Measurements from ENCODE around the gene SMCO2. TPM values are rescaled to one million over a fixed set of nuclear protein-coding genes. Genes with fewer than 3 reads are reported as not detected.

The SMCO2 gene
- total RNA-seq, 1 donor from 2014 or later: 0.47 TPM

DNA sequence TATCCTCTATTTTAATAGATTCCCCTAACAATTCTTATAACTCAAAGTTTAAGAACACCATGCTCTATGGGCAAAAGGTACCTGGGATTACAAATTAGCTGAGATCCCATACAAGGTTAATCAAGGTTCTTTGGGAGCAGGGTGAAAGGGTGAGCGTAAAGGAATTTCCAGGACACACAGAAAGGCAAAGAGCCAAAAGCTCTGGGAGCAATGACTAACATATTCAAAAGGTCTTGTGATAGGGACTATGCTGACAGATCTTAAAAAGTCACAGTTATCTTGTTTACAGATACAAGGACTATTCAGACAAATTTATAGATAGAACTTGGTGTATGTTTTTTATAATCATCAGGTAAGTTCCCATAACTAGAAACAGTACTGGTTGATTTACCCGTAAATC is 58.0 kb downstream of the SMCO2 start:
- Histone ChIP-seq H3K9me3 (no peaks in the 10 kb centered on the region), H3K27ac (no peak overlapping the region), H3K4me3 (no peak overlapping the region), H3K36me3 (no peaks in the 10 kb centered on the region), H3K27me3 (ENCODE audit: low read depth) (no peaks in the 10 kb centered on the region), H3K4me1 (no peaks in the 10 kb centered on the region)
- no peak for ATAC-seq
- TF ChIP-seq, protein P1, sequence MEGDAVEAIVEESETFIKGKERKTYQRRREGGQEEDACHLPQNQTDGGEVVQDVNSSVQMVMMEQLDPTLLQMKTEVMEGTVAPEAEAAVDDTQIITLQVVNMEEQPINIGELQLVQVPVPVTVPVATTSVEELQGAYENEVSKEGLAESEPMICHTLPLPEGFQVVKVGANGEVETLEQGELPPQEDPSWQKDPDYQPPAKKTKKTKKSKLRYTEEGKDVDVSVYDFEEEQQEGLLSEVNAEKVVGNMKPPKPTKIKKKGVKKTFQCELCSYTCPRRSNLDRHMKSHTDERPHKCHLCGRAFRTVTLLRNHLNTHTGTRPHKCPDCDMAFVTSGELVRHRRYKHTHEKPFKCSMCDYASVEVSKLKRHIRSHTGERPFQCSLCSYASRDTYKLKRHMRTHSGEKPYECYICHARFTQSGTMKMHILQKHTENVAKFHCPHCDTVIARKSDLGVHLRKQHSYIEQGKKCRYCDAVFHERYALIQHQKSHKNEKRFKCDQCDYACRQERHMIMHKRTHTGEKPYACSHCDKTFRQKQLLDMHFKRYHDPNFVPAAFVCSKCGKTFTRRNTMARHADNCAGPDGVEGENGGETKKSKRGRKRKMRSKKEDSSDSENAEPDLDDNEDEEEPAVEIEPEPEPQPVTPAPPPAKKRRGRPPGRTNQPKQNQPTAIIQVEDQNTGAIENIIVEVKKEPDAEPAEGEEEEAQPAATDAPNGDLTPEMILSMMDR (IDR thresholded peaks at IDR 0.05): no peak
- intact Hi-C loops (cut with DNase I): no loop called here
- no peak for DNase-seq

DNA sequence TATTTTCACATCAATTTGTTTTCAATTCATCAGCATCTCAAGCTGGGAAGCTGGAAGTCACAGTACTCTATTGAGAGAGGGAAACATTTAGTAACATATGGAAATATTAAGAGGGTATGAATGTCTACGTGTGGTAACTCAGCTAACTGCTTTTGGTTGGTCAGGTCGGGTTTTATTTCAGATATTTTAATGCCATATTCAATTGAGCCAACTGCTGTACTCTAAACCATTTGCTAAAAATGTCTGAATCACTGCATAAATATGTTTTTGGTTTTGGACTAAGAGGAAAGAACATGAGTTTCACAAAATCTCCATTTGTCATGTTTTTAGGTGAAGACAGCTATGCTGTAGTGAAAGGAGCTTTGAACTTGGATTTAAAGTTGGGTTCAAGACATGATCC is 58.6 kb downstream of the SMCO2 start:
- ATAC-seq (no peak), DNase-seq (no peak)
- H3K4me3 ChIP-seq: no peak overlapping the region
- intact Hi-C loops (cut with DNase I): no loop called here
- H3K9me3 ChIP-seq: no peaks in the 10 kb centered on the region
- no peaks in the 10 kb centered on the region for H3K4me1 ChIP-seq
- TF ChIP-seq, protein P1 (IDR thresholded peaks at IDR 0.05): no peak
- no peaks in the 10 kb centered on the region for H3K27me3 ChIP-seq (ENCODE audit: low read depth)
- H3K27ac ChIP-seq: no peak overlapping the region
- no peaks in the 10 kb centered on the region for H3K36me3 ChIP-seq

DNA sequence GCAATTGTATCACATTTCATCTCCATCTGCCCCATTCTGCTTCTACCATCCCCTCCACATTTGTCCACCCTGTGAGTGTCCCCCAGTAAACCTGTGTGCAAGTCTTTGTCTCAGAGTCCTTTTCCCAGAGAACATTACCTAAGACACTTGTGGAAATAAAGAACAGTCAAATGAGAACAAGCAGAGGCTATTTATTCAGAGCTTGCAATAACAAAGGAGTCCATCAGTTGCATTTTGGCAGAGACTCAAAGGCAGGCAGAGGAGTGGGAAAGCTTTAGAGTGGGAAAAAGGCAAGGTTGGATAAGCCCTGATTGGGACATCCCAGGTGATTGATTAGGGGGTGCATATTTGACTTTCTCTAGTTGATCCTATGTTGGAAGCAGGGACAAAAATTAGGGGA is 59.2 kb downstream of the SMCO2 start:
- ATAC-seq (no peak), DNase-seq (no peak)
- TF ChIP-seq, protein P1 (IDR thresholded peaks at IDR 0.05): no peak
- Histone ChIP-seq H3K4me1 (no peaks in the 10 kb centered on the region), H3K9me3 (no peaks in the 10 kb centered on the region), H3K36me3 (no peaks in the 10 kb centered on the region), H3K4me3 (no peak overlapping the region), H3K27ac (no peak overlapping the region), H3K27me3 (ENCODE audit: low read depth) (no peaks in the 10 kb centered on the region)
- intact Hi-C loops (cut with DNase I): no loop called here

DNA sequence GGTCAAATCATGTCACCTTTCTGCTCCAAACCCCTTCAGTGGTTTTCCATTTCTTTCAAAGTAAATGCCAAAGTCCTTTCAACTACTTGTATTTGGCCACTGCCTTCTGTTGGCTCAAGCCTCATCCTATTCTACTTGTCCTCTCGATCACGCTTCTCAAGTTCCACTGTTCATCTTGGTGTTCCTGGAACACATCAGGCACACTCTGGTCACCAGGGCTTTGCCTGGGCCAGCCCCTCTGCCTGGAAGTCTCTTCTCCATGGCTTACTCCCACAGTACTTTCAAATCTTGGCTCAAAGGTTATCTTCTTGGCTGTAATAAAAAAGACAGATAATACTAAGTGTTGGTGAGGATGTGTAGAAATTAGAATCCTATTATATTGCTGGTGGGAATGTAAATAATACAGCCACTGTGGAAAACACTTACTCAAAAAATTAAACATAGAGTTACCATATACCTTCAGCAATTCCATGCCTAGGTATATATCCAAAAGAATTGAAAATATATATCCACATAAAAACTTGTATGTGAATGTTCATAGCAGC is 60.2 kb downstream of the SMCO2 start:
- no peaks in the 10 kb centered on the region for H3K9me3 ChIP-seq
- ATAC-seq: no peak
- TF ChIP-seq, protein P1 (IDR thresholded peaks at IDR 0.05): no peak
- H3K36me3 ChIP-seq: no peaks in the 10 kb centered on the region
- peaks cover 7% of the 10 kb centered on the region for H3K4me1 ChIP-seq
- intact Hi-C loops (cut with DNase I): no loop called here
- no peaks in the 10 kb centered on the region for H3K27me3 ChIP-seq (ENCODE audit: low read depth)
- H3K4me3 ChIP-seq: no peak overlapping the region
- DNase-seq: no peak
- H3K27ac ChIP-seq: no peak overlapping the region

DNA sequence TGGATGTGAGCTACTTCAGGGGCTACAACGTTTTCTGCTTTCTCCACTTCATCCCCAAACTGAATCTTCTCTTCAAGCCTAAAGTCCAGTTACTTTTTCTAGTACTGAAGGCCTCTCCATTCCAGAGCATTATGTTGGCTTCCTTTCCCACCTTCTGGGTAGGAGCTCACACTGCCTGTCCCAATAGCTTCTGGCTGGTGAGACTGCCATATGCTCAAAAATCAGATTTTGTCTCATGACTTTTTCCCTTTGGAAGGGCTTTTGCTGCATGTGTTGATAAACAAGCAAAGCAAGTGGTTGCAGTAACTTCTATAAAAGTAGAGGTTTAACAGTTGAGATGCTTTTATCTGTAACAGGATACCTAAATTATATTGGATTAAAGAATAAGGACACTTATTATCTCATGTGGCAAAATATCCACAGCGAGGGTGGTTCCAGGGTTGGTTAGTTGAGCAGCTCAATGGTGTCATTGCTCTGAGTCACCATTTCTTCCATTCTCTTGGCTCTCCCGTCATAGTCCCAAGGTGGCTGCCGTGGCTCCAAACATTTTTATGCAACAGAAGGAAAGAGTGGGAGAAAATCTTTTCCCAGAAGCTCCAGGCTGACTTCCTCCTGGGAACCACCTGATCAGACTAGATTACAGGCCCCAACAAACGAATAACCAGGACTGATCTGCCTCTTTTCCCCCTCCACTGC is 62.3 kb downstream of the SMCO2 start:
- DNase-seq (no peak), ATAC-seq (no peak)
- Histone ChIP-seq H3K27me3 (ENCODE audit: low read depth) (no peaks in the 10 kb centered on the region), H3K4me1 (peaks cover 7% of the 10 kb centered on the region), H3K4me3 (no peak overlapping the region), H3K36me3 (no peaks in the 10 kb centered on the region), H3K27ac (no peak overlapping the region), H3K9me3 (no peaks in the 10 kb centered on the region)
- TF ChIP-seq, protein P1 (IDR thresholded peaks at IDR 0.05): no peak
- intact Hi-C loops (cut with DNase I): no loop called here

All from lower lobe of right lung (tissue), 2 donors.